Adrenal gland (tissue), 5 donors: ENCODE data around the gene IFNL4.
"Not testable (repeated sequence)": the region's sequence is repeated elsewhere in the genome, so short reads cannot be mapped to it uniquely, and the experiment has no call there.

Source experiments
- POLR2A ChIP-seq, 2 donors: fragments of 450-650 bp; IDR thresholded peaks; one replicate each; pipeline ENCODE4 v1.6.1; 2017; ENCODE audit warnings: antibody characterized with exemption in 2 of 2, mild to moderate bottlenecking in 2 of 2, moderate library complexity in 1 of 2
- TF ChIP-seq, protein P1 (sequence below), 6 experiments: fragments of 450-650 bp in 4 of 6; fragments of 200-600 bp in 2 of 6; sonication (generic) in 1 of 6; IDR thresholded peaks; 1 replicate in 5 of 6; 2 replicates in 1 of 6; pipeline versions ENCODE4 v1.5.1 to v1.8.0; 2016 to 2021; ENCODE audit warnings: antibody characterized with exemption in 6 of 6, mild to moderate bottlenecking in 2 of 6, moderate library complexity in 1 of 6
- donor health status: DM: no; HTN: no; CAD: no.

DNA sequence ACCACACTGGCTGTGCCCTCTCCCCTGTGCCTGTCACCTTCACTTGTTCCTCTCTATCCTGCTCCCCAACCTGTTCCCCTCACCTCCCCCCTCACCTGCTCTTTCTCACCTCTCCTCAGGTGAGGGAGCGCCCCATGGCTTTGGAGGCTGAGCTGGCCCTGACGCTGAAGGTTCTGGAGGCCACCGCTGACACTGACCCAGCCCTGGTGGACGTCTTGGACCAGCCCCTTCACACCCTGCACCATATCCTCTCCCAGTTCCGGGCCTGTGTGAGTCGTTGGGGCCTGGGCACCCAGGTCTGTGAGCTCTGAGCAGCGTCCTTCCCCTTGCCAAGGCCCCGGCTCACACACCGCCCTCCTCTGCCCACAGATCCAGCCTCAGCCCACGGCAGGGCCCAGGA lies 20.7 kb upstream of the IFNL4 start:
- TF ChIP-seq, protein P1, sequence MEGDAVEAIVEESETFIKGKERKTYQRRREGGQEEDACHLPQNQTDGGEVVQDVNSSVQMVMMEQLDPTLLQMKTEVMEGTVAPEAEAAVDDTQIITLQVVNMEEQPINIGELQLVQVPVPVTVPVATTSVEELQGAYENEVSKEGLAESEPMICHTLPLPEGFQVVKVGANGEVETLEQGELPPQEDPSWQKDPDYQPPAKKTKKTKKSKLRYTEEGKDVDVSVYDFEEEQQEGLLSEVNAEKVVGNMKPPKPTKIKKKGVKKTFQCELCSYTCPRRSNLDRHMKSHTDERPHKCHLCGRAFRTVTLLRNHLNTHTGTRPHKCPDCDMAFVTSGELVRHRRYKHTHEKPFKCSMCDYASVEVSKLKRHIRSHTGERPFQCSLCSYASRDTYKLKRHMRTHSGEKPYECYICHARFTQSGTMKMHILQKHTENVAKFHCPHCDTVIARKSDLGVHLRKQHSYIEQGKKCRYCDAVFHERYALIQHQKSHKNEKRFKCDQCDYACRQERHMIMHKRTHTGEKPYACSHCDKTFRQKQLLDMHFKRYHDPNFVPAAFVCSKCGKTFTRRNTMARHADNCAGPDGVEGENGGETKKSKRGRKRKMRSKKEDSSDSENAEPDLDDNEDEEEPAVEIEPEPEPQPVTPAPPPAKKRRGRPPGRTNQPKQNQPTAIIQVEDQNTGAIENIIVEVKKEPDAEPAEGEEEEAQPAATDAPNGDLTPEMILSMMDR (IDR thresholded peaks at IDR 0.05) = not testable (repeated sequence)
- not testable (repeated sequence) for TF ChIP-seq POLR2A (IDR thresholded peaks at IDR 0.05)
